AML-193 (cell line): Measurements from ENCODE around the gene NPTXR.
"Not testable (repeated sequence)": the region's sequence is repeated elsewhere in the genome, so short reads cannot be mapped to it uniquely, and the experiment has no call there.

Experiments used
- DNase-seq, 2 experiments: peaks; one replicate each; lab custom pipeline; 2025; lab: John Stamatoyannopoulos, UW

The NPTXR gene

DNA sequence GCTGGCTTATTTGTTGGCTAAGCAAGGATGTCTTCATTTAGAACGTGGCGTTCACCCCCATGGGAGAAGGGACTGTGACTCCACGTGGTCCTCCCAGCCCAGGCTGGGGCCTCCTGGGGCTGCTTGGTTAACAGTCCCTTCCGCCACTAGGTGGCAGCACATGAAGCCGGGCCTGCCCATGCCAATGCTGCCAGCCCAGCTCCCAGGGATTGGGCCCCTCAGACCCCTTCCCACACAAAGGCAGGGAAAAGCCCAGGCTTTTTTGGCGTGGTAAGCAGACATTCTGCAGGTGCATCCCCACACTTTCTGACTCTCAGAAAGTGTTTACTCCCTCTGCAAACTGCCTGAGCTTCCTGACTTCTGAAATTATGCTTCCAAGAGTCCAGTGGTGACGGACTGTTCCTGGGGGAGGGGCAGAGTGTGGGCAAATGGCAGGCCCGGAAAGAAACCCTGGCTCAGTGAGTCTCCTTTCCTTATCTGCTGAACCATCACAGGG lies 25.1 kb upstream of the NPTXR start:
- peak; percentile 14 to 44 for DNase-seq

DNA sequence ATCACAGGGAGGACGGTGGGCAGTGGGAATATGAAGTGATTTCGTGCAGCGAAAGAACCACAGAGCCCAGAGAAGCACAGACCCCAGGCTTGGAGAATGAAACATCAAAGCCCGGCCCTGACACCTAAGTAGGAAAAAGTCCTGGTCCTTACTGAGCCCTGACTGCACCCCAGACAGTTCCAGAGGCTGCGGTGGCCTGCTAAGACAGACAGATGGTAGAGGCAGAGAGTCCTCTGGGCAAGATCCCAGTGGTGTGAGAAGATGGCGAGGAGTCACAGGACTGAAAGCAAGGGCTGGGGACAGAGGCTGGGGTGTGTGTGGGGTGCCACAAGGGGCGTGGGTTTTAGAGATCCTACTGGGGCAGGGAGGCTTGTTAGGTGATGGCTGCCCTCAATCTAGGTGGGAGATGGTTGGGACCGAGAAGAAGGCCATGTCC lies 24.5 kb upstream of the NPTXR start:
- DNase-seq = no peak

DNA sequence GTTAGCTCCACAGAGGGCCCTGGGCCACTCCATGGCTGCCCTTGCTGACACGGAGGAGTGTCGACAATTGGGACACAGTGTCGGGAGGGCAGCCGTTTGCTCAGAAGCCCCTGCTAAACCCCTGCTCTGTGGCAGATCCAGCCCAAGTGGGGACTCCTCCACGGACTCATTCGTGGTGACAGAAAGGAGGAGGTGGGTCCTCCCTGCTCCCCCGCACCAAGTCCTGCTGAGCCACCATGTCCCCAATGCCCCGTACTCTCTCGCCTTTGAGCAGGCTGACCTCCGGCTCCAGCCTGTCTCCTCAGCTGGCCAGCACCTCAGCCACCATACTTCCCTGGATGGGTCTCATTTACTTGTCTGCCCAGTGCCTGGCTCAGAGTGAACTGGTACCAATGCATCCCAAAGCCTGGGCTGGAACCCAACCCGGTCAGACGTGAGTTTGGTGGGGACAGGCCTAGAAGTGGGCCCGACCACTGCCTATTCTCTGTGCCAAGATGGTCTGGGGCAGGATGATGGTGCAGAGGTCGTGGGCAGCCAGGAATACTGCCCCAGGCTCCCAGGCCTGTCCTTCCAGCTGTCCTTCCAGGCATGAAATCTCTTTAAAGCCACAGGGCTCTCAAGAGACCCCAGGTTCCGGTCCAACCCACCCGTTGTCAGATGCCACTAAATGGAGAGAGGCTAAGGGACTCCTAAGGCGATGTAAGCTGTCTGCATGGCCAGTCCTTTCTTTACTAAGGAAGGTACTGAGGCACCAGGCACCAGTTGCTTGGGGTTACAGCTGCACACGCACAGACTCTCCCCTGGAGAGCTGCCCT lies 23.9 kb upstream of the NPTXR start:
- DNase-seq = no peak

DNA sequence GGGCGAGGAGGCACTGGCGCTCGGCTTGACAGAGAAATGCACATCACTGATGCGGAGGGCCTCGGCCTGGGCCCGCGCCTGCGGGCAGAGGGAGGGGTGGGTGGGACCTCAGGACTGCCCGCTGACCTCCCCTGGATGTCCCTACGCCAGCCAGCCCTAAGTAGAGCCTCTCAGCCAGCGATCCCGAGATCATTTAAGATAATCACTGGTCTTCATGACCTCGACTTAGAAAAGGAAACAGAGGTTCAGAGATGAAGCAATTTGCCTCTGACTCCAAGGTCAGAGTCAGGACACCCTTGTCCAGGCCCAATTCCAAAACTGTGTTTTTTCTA lies 23.3 kb upstream of the NPTXR start:
- DNase-seq = no peak

DNA sequence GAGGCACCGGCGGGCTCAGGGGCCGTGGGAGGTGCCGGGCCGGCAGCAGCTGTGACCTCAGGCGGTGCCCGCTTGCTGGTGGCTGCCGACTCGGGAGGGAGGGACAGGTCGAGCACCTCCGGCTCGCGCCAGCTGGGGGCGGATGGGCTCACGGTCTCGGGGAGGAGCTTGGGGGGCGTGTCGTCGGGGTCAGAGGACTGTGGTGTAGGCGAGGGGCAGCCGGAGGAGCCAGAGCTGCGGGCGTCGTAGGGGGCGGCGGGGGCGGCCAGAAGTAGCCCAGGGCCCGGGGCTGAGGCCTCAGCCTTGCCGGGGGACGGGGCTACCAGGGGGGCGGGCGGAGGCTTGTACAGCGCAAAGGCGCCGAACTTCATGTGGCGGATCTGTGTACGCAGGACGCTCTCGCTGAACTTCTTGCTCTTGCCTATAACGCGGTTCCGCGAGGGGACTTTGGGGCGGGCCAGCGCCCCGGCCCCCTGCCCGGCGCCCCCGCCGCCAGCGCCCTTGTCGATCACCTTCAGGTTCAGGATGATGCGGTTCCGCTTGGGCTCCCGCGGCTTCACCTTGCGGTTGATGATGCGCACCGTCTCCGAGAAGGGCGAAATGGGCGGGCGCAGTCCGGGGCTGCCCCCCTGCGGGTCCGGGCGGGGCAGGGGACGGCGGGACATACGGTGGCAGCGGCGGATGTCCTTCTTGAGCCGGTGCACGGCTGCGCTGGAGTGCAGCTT lies 22.7 kb upstream of the NPTXR start:
- no peak for DNase-seq

DNA sequence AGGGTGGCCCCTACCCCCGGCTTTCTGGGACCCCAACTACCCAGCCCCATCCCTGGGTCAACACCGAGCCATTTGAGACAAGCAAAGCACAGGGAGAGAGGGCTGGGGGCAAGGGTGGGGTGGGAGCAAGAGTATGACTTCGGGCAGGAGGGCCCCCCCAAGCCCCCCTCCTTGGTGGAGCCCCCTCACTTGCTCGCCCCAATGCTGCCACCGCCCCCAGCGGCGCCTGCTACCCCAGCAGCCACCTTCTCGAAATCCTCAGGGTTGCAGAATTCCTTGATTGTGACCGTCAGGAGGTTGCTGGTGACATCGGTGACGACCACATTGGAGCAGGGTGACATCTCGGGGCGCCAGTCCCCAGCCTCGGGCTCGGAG lies 22.2 kb upstream of the NPTXR start:
- no peak for DNase-seq

DNA sequence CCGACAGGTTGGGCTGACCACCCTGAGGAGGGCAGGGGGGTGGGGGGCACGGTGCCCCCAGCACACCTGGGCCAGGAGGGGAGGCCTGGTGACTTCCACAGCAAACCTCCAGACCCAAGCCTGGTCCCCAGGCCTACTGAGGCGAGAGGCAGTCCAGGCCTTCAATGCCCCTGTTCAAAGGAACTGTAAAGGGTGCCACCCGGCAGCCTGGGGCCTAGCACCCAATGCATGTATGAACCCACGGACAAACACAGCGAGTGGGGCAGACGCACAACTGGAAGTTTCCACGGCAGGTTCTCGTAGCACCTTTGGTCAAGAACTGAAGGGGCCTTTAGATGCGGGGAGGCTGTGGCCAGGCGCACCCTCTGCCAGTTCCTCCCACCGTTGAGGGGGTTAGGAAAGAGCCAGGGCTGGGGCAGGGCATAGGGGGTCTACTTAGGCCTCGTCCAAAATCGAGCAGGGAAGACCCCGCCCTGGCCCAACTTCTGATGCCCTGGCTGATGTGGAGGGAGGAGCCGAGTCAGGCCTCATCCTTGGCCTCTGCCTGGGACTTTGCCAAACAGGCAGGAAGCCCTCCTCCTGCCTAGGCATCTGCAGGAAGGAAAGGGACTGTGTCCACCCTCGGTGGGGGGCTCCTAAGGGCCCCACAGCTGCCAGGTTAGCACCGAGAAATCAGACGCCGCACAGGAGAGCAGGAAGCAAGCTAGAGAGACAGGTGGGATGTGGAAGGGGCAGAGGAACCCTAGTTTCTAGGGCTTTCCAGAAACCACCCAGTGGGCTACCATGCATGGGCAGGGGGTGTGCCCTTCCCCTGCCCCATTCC lies 21.6 kb upstream of the NPTXR start:
- DNase-seq = no peak

DNA sequence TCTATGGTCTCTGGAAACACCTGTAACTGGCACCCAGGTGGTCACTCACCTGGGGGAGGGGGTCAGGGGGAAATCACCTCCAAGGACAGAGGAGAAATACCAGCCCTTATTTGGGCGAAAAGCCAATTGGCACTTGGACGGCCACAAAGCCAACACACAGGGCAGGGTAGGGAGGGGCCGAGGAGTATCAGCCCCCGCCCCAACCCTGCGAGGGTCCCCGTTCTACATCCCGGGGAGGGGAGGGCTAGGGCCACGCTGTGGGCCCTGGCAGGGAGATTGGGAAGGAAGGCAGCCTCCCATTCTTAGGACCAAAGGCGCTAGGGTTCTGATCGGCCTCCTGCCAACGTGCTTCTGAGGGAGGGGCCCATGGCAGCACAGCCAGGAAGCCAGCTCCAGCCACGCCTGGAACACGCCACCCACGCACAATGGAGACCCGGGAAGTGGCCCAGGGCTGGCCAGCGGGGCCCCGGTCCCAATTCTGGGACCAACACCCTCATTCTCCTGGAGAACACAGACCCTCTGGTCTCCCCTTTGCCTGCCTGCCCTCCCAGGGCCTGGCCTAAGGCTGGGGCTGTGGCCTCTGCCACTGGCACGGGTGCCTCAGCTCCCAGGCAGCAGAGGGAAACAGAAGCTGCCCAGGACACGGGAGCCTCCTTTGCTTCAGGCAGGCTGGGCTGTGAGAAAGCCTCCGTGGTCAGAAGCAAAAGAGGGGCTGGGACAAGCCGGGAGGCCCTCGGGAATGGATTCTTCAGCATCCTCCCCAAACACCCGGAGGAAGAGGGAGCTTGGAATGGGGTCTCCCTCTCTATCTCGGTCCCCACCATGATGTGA lies 20.7 kb upstream of the NPTXR start:
- no peak for DNase-seq

DNA sequence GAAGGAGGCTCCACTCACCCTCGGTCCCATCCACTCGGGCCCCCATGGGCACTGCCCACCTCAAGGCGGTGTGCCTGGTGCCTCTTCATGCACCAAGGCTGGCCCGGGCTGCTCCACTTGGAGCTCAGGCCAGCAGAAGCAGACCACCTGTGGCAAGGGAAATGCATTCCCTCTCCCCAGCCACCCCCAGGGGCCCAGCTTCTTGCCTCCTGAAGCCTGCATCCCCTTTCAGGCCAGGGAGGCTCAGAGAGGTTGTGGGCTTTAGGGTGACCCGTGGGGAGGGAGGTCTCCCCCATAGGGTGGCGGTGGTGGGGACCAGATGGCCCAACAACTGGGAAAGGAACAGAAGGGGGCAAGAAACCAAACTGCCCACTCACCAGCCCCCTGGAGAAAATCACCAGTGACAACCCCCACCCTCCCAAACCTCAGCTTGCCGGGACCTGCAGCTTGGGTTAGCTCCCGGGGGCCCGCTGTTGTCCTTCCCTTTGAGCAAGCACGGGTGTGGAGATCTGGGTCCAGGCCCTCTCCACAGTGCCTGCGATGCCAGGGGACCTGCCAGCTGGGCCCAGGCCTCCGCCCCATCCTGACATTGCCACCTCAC lies 19.8 kb upstream of the NPTXR start:
- no peak for DNase-seq

DNA sequence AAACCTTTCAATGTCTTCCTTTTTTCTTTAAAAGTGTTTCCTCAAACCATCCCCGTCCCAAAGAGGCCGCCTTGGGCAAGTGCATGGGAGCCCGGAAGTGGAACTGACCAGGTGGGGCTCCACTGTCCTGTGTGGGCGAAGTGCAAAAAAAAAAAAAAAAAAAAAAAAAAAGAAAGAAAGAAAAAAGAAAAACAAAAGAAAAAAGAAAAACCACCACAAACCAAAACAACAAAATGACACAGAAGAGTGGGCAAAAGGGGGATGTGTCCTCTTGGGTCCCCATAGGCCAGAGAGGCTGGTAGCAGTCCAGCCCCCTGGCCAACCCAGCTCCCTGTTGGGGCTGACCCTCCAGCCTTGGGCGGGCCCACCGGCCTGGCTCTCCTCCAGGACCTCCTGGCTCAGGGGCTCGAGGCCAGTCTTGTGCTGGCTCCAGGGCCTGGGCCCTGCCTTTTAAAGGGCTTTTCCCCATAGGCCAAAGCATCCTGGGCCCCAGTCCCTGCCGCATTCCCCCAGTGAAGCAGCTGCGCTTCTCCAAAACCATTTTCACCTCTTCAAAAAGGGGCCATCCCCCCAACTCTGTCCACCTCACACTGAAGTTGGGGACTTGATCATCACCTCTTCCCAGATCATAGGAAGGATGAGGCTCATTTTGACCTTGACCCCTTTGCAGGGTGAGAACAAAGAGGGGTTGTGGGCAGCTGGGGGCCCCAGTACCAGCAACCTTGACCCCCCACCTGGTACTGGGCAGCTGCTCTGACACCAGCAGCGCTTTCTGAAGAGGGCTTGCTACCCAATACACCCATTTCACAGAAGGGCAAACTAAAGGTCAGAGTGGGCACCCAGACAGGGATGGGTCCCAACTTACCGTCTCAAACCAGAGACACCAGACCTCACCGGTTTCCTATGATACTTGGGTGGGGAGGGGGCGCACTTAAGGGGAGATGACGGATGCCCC lies 18.8 kb upstream of the NPTXR start:
- DNase-seq = no peak

DNA sequence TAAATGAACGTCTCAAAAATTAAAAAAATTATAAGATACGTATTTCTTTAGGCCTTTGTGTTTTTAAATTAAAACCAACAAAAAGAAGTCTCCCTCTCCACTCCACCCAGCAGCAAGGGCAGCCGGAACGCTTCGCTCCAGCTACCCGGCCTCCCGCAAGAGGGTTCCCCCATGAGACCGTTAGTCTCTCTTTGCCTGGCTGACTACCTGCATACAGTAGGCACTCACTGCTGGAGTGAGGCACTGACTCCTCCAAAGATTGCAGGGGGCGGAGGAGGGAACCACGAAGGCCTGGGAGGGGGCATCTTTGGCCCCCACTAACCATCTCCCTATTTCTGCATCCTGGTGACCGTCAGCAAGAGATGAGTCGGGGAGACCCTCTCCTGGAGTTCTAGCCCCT lies 18.1 kb upstream of the NPTXR start:
- no peak for DNase-seq

DNA sequence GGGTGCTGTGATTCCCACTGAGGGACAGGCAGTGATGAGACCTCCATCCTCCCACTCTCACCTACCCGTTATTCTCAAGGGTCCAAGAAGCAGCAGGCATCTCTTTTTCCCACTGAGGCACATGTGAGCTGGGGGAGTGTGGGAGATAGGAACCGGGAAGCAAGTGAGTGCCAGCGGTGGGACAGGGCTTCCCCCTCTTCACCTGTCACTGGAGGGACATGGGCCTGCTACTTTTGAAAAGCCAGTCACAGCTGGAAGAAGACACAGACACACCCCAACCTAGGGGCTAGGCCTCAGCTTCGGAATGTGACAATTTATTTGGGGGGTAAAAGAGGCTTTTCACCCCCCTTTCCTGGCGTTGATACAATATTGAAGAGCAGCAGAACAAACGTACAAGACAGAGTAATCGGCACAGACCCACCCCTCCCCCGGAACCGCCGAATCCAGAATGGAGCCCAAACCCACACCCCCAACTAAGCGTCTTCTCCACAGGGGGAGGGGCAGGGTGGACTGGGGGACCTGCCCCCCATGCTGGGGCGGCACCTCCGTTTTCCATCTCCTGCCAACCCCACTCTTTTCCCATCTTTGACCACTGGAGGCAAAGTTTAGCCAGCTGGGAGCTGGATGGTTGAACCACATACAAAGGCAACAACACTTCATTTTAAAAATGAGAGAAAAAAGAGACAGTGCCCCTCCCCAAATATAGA lies 17.5 kb upstream of the NPTXR start:
- no peak for DNase-seq

DNA sequence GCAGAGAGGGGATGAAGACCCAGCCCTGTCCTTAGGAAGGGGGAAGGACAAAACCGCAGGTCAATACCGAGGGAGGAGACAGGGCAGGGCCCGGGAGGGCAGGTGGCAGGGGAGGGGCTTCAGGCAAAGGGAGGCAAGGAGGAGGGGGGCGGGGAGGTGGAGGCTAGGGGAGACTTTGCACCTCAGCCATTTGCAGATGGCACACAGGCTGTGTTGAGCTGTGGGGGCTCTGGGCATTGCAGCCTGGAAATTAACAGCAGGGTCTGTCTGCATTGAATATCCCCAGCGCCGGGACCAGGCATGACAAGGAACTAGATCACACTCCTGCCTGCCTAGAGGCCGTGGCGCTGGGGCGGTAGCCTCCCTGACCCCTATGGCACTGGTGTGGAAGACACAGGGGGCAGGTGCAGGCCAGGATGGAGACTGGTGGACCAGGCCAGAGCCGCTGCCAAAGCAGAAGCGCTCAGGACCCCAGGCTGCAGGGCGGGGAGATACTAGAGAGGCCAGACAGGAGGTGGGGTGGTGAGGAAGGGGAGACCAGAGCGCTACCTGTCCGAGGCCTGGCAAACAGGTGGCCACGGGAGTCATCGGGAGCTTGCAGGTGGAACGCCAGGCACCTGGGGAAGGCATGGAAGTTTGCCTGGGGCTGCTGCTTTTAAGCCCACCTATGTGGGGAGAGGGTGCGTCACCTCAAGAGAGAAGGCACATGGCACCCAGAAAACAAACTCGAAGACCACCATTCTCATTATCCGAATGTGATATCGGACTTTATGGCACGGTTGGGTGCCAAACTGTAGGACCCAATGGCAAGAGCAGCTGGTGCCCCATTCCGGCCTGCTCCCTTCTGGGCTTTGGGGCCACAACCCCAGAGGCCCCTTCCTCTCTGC lies 16.7 kb upstream of the NPTXR start:
- no peak for DNase-seq

DNA sequence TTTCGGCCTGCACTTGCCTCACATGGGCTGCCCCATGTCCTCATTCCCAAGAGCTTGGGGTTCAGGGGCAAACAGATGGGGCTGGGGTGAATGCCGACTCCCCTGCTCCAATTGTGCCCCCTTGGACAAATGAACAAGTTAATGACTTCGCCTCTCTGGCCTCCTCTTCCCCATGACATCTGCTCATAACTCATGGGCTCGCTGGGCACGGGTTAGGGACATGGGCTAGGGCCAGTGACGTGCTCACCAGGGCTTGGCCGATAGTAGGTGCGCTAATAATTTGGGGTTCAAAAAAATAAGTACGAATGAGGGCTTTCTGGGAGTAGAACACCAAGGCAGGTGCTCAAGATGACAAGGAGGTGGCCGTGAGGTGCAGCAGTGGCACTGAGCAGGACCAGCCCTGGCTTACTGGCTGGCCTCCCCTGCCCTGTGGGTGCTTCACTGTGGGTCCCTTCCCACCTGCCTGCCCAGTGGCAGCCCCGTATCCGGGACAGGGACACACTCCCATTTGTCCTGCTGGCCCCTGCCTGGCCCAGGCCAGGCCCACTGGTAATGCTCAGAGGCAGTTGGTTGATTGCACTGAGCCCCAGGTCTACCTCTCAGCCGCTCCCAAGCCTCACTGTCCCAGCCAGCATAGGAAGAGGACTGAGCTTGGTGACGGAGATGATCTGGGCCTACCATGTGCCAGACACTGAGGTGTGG lies 15.9 kb upstream of the NPTXR start:
- DNase-seq = no peak

DNA sequence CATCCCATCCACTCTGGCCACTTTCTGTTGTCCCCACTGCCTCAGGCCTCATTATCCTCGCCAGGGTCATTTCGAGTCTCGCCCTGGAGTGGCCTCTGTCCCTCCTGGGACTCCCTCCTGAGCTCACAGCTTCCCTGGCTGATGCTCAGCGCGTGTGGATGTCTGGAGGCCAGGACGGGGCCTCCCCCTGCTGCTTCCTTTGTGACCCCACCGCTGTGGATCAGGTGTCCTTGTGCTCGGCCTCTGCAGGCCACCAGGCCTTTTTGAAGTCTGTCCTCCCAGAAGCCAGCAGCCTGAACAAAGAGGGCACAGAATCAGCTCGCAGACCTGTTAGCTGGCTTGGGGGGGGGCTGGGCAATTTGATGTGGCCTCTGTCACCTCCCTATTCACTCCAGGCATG lies 14.7 kb upstream of the NPTXR start:
- DNase-seq = no peak

DNA sequence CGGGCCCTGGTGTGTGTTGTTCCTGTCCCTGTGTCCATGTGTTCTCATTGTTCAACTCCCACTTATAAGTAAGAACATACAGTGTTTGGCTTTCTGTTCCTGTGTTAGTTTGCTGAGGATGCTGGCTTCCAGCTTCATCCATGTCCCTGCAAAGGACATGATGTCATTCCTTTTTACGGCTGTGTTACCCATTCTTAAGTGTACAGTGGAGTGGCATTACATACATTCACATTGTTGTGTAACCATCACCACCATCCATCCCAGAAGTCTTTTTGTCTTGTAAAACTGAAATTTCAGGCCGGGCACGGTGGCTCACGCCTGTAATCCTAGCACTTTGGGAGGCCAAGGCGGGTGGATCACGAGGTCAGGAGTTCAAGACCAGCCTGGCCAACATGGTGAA lies 10.6 kb upstream of the NPTXR start:
- DNase-seq = not testable (repeated sequence)

DNA sequence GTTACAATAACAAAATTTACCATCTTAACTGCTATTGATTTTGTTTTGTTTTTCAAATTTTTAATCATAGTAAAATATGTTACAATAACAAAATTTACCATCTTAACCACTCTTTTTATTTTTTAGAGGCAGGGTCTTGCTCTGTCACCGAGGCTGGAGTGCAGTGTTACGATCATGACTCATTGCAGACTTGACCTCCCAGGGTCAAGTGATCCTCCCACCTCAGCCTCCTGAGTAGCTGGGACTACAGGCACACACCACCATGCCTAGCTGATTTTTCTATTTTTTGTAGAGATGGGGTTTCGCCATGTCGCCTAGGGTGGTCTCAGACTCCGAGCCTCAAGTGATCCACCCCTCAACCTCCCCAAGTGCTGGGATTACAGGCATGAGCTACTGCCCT lies 10.1 kb upstream of the NPTXR start:
- DNase-seq = not testable (repeated sequence)

DNA sequence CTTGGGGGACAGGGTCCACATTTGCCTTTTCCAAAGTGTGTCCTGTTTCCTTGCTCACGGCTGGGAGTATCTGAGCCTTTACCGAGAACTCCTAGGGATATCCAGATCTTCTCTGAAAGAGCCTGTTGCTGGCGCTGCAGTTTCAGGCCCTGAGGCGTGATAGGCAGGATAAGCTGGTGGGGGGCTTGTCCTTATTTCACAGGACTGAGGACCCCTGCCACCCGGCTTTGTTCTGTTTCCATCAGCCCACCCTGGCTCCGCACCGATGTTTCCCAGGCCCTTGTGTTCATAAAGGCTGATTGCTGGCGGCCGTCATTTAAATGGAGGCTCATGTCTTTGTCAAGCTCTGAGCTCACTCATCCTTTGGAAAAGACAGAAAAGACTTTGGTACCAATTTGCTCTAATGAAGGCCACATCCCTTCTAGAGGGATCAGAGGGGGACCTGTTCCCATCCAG lies 9.4 kb upstream of the NPTXR start:
- DNase-seq = no peak
